HepG2 (cell line): ENCODE measurements around the gene LYPD1.

Experiments used
- CTCF ChIP-seq: sonication (generic); formaldehyde crosslinking; IDR thresholded peaks from 2 replicates; pipeline ENCODE4 v1.5.0; 2020; ENCODE audit warnings: mild to moderate bottlenecking, missing genetic modification reagents, moderate library complexity
- POLR2AphosphoS5 ChIP-seq: IDR thresholded peaks from 2 replicates; pipeline ENCODE4 v1.6.1; 2012; ENCODE audit warnings: low read depth, low read length

- TF ChIP-seq CTCF (CRISPR knock-in tag), result no peak
- TF ChIP-seq POLR2AphosphoS5, result no peak
These were observed 42.5 kb downstream of the LYPD1 start for GRCh38 chr2:132627536-132627935.
